HFFc6 (cell line): ENCODE results near the gene KIAA2012. TPM values are rescaled to one million over a fixed set of nuclear protein-coding genes. Genes with fewer than 3 reads are reported as not detected.

ENCODE experiments used
- DNase-seq: peaks from one replicate; pipeline ENCODE4 v3.0.0-alpha.2; 2018
- H3K27ac Mint-ChIP-seq: 2 replicates; pipeline ENCODE4 v1.8.0; 2020; ENCODE audit warnings: mild to moderate bottlenecking, mixed read lengths
- H3K27me3 Mint-ChIP-seq: 2 replicates; pipeline ENCODE4 v1.8.0; 2021; ENCODE audit warnings: mild to moderate bottlenecking, moderate library complexity, mixed read lengths; ENCODE audit not compliant: insufficient read depth
- H3K36me3 Mint-ChIP-seq: 2 replicates; pipeline ENCODE4 v1.8.0; 2021; ENCODE audit warnings: low read depth, mixed read lengths
- H3K4me1 Mint-ChIP-seq: 2 replicates; pipeline ENCODE4 v1.8.0; 2020; ENCODE audit warnings: low read depth, mixed read lengths
- H3K4me3 Mint-ChIP-seq: 2 replicates; pipeline ENCODE4 v1.8.0; 2020; ENCODE audit warnings: mild to moderate bottlenecking, moderate library complexity, mixed read lengths
- H3K9me3 Mint-ChIP-seq: 2 replicates; pipeline ENCODE4 v1.8.0; 2020; ENCODE audit warnings: mild to moderate bottlenecking, mixed read lengths
- total RNA-seq, 6 experiments: library from RNA; stranded (reverse); fragmentation: NEBNext Ultra II Directional; extraction: Animal tissue kit (Norgen Biotek cat#: 25700); gene quantifications; 2 replicates in 1 of 6; 3 replicates in 5 of 6; pipeline ENCODE4 v1.2.3, GENCODE V29; 2021
- TF ChIP-seq, protein P1 (sequence below): fragments of 200-600 bp; sonication (generic); IDR thresholded peaks from 2 replicates; pipeline ENCODE4 v1.5.0; 2021; ENCODE audit warnings: antibody characterized with exemption, mild to moderate bottlenecking

KIAA2012 gene
- total RNA-seq, 6 experiments from 2014 or later, result 0.09 to 0.40 (median 0.26) TPM

DNA sequence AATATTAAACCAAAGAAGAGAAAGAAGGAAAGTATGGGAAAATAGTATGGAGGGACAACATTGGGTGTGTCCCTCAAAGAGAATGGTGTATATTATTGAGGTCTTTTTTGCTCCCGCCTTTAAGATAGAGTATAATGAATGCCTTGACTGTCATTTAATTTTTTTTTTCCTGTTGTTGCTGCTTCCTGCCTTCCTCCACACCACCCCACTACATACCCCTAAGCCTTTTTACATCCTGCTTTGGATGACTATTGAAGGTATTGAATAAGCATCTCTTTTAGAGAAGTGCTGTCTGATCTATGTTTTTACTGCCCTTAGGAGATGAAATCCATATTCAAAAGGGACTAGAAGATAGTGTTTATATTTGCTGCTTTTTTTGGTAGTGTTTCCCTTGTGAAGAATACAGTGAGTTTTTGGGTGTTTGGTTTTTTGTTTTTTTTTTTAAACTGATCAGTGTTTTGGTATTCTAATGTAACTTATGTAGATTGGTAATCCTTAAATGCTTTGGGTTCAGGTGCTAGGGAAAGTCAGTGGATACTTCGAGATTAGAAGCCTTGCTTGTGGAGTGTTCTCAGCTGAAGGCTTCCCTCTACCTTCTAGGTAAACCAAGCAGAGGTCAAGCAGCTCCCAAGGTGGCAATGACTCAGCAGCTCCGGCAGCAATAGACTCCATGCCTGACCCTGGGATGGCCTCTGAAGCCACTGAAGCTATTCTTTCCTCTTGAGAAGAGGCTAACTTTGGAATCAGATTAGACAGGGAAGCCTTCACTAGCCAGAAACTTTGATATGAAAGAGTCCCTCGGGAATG, 34.4 kb upstream of the KIAA2012 start:
- Mint-ChIP-seq H3K4me3 (no peak overlapping the region), H3K27ac (peak overlapping the region; percentile 64), H3K4me1 (peaks cover 12% of the 10 kb centered on the region), H3K9me3 (no peaks in the 10 kb centered on the region), H3K27me3 (no peaks in the 10 kb centered on the region; the same call in 1 of the 2 replicates), H3K36me3 (peaks cover 20% of the 10 kb centered on the region)
- TF ChIP-seq, protein P1, sequence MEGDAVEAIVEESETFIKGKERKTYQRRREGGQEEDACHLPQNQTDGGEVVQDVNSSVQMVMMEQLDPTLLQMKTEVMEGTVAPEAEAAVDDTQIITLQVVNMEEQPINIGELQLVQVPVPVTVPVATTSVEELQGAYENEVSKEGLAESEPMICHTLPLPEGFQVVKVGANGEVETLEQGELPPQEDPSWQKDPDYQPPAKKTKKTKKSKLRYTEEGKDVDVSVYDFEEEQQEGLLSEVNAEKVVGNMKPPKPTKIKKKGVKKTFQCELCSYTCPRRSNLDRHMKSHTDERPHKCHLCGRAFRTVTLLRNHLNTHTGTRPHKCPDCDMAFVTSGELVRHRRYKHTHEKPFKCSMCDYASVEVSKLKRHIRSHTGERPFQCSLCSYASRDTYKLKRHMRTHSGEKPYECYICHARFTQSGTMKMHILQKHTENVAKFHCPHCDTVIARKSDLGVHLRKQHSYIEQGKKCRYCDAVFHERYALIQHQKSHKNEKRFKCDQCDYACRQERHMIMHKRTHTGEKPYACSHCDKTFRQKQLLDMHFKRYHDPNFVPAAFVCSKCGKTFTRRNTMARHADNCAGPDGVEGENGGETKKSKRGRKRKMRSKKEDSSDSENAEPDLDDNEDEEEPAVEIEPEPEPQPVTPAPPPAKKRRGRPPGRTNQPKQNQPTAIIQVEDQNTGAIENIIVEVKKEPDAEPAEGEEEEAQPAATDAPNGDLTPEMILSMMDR, result no peak
- peak; percentile 45 for DNase-seq

DNA sequence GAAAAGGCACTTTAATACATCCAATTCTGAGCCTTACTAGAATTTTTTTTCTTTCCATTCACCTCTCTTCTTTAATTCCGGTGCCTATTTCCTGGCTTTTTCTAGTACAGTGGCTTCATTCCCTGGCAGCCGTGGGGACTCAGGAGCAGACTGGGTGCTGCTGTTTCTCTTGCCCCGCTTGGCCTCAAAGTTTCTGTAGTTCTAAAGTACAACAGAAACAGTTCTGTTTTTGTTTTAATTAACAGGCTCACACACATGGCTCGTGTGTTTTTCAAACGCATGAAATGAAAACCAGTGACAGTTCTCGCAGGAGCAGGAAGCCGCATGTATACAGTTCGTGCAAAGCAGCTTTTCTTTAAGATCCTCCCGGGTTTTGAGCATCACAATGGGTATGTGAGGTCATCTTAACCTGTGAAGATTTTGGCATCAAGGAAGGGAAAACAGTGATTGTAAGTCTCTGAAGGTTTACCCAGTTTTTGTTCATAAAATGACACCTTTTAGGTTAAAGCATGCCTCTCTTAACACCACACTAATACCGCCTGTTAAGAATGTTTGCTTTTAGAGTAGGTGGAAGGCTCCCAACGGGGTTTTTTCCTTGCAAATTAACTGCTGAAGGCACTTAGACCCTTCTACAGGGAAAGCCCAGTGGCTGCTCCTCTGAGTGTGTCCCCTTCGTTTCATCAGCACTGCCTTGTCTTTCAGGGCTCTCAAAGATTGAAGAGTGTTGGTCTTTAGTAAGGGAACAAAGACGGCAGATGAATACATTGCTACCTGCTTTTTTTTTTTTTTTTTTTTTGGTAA, 33.6 kb upstream of the KIAA2012 start:
- H3K4me3 Mint-ChIP-seq, result no peak overlapping the region
- H3K9me3 Mint-ChIP-seq, result no peaks in the 10 kb centered on the region
- no peak for DNase-seq
- H3K27me3 Mint-ChIP-seq, result no peaks in the 10 kb centered on the region; the same call in 1 of the 2 replicates
- H3K36me3 Mint-ChIP-seq, result peaks cover 20% of the 10 kb centered on the region
- TF ChIP-seq, protein P1, result no peak
- peaks cover 12% of the 10 kb centered on the region for H3K4me1 Mint-ChIP-seq
- peak overlapping the region; percentile 64 for H3K27ac Mint-ChIP-seq

DNA sequence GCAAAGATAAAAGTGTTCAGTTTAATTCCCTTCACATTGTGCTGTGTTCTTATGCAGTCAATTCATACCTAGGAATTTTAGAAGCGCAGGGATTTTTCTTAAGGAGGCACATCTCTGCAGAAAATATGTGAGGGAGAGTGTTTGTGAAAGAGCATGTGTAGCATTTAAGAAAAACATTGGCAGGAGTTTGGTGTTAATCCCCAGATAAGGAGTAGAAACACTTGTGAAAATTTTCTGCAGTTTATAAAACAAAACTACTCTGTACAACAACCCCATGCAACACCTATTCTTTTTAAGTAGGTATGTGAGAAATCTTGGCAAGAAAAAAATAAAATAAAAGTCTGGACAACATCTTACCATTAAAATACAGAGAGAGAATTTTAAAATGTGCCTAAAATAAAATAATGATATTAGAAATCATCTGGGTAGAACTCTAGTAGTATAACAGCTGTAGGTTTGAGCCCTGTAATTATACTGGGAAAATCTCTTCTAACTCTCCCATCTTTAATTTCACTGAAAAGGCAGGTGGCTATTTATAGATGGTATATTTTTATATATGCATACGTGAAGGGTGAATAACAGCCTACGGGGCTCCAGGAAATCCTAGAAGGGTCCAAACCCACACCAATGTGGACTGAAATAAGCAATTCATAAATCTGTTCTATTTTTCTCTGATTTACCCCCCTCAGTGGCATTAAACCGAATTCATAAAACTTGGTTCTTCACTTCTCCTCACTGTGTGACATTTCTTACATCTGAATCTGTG, 32.8 kb upstream of the KIAA2012 start:
- Mint-ChIP-seq H3K36me3 (peaks cover 16% of the 10 kb centered on the region), H3K27ac (no peak overlapping the region; the same call in 1 of the 2 replicates), H3K4me1 (peaks cover 12% of the 10 kb centered on the region), H3K4me3 (no peak overlapping the region), H3K9me3 (no peaks in the 10 kb centered on the region), H3K27me3 (no peaks in the 10 kb centered on the region; the same call in 1 of the 2 replicates)
- TF ChIP-seq, protein P1, result no peak
- no peak for DNase-seq

DNA sequence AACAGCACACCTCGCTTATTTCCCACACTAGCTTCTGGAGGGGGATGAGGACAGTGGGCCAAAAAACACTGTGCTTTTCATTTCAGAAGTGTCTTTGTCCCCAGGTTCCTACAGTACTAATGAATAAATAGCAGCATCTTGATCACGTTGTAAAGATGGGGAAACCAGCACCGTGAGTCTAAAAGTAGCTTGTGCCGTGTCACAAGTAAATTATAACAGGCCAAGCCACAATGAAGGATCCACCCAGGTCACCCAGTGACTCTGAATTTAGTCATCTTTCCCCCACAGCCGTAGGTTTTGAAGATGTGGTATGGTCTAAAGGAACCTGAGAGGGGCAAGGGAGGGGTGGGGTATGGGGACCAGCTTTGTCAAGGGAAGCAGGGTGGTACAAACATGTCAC, 30.6 kb upstream of the KIAA2012 start:
- no peak overlapping the region for H3K4me3 Mint-ChIP-seq
- no peak for DNase-seq
- peaks cover 12% of the 10 kb centered on the region for H3K4me1 Mint-ChIP-seq
- H3K9me3 Mint-ChIP-seq, result no peaks in the 10 kb centered on the region
- peaks cover 16% of the 10 kb centered on the region for H3K36me3 Mint-ChIP-seq
- no peak overlapping the region for H3K27ac Mint-ChIP-seq
- H3K27me3 Mint-ChIP-seq, result no peaks in the 10 kb centered on the region; the same call in 1 of the 2 replicates
- TF ChIP-seq, protein P1, result no peak

DNA sequence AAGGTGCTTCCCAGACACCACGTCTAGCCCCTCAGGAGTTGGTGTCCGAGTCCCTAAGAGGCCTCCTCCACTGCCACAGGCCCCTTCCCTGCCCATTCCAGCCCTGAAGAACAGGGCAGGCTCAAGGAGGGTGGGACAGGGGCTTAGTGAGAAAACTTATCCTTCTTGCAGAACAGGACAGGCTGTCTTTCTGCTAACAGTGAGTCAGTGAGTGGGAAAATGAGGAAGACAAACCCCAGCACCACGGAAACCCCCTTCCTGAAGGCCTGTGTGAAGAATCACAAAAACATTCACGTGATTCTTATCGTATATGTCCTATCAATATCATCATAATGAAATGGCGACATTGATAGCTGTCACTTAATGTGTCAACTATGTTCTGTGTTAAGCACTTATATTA, 29.6 kb upstream of the KIAA2012 start:
- Mint-ChIP-seq H3K27me3 (no peaks in the 10 kb centered on the region; the same call in 1 of the 2 replicates), H3K36me3 (peaks cover 14% of the 10 kb centered on the region), H3K4me1 (peaks cover 12% of the 10 kb centered on the region), H3K27ac (no peak overlapping the region), H3K4me3 (no peak overlapping the region), H3K9me3 (no peaks in the 10 kb centered on the region)
- no peak for DNase-seq
- TF ChIP-seq, protein P1, result no peak
